ENCODE results near the gene LARP1.
A peak's percentile ranks its signal among the peaks of the same experiment; 100 is the strongest.
"Not testable (repeated sequence)": the region's sequence is repeated elsewhere in the genome, so short reads cannot be mapped to it uniquely, and the experiment has no call there.

The LARP1 gene

DNA sequence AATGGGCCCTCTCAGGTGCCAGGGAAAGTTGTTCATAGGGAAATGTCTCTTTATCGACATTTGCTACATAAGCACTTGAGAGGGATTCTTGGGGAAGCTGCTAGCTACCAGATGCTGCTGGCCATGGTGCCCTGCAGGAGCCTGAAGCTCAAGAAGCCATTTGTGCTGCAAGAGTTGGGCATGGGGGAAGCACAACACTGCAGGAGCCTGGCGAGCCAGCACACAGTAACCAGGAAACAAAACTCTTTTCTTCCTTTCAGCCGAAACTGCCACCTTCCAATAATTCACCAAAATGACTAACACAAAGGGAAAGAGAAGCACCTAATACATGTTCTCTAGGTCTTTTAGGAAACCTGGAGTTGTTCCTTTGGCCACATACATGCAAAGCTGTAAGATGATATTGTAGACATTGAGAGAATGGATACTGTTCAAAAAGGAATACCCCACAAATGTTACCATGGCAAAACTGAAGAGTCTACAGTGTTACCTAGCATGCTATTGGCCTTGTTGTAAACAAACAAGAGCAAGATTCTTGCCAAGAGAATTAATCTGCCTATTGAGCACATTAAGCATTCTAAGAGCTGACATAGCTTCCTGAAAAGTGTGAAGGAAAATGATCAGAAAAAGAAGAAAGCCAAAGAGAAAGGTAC lies 26.1 kb upstream of the LARP1 start:
- ATAC-seq: no peak
- no peak overlapping the region for H3K27ac Mint-ChIP-seq
- no peaks in the 10 kb centered on the region for H3K4me1 Mint-ChIP-seq
- no peak for DNase-seq
- no peaks in the 10 kb centered on the region for H3K27me3 Mint-ChIP-seq
- no peak overlapping the region for H3K4me3 Mint-ChIP-seq
- peaks cover 0 to 16% of the 10 kb centered on the region in 2 donors for H3K9me3 Mint-ChIP-seq

DNA sequence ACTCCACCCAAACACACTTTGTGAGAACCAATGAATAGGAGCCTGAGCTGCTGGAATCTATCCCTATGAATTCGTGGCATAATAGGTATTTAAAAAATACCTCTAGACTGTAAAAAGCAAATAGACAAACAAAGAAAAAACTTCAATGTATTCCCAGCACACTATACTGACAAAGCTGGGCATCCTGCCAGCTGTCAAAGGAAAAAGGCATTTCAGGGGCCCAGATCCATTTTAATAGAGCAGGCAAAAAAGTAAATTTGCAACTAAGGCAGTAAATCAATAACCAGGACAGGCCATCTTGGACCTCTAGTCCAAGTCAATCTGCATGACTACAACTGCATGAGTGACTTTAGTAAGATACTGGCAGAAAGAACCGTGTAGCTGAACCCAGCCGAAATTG lies 25.6 kb upstream of the LARP1 start:
- Mint-ChIP-seq H3K27me3 (no peaks in the 10 kb centered on the region), H3K4me3 (no peak overlapping the region), H3K4me1 (no peaks in the 10 kb centered on the region), H3K9me3 (peaks cover 0 to 16% of the 10 kb centered on the region in 2 donors), H3K27ac (no peak overlapping the region)
- DNase-seq (no peak), ATAC-seq (no peak)

DNA sequence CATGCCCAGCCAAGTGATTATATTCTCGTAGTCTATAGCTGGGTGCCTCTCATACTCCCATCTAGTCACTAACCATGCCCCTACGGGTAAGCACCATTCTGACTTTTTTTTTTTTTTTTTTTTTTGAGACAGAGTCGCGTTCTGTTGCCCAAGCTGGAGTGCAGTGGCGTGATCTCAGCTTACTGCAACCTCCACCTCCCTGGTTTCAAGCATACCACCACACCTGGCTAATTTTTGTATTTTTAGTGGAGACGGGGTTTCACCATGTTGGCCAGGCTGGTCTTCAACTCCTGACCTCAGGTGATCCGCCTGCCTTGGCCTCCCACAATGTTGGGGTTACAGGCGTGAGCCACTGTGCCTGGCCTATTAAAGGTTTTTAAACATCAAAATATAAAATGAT lies 24.4 kb upstream of the LARP1 start:
- peaks cover 0 to 16% of the 10 kb centered on the region in 2 donors for H3K9me3 Mint-ChIP-seq
- not testable (repeated sequence) for H3K27me3 Mint-ChIP-seq, H3K27ac Mint-ChIP-seq, ATAC-seq, H3K4me3 Mint-ChIP-seq, H3K4me1 Mint-ChIP-seq, DNase-seq

DNA sequence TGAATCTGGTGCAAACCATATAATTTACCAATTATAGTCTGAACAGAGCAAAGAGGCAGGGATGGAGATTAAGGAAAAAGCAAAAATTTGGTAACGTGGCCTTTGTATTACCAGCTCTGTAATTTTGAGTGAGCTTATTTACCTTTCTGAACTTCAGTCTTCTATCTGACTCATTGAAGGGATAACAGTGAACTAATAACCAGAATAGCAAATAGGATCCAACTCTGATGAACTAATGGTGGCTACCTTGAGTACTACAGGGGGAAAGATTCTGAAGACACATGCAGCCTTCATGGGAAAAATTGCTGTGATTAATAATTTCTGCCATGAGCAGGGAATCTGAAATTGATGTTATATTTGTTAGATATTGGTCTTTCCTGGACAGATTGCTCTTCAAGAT lies 23.0 kb upstream of the LARP1 start:
- DNase-seq (no peak), ATAC-seq (no peak)
- peaks cover 0 to 16% of the 10 kb centered on the region in 2 donors for H3K9me3 Mint-ChIP-seq
- no peaks in the 10 kb centered on the region for H3K4me1 Mint-ChIP-seq
- no peaks in the 10 kb centered on the region for H3K27me3 Mint-ChIP-seq
- no peak overlapping the region for H3K4me3 Mint-ChIP-seq
- no peak overlapping the region for H3K27ac Mint-ChIP-seq

DNA sequence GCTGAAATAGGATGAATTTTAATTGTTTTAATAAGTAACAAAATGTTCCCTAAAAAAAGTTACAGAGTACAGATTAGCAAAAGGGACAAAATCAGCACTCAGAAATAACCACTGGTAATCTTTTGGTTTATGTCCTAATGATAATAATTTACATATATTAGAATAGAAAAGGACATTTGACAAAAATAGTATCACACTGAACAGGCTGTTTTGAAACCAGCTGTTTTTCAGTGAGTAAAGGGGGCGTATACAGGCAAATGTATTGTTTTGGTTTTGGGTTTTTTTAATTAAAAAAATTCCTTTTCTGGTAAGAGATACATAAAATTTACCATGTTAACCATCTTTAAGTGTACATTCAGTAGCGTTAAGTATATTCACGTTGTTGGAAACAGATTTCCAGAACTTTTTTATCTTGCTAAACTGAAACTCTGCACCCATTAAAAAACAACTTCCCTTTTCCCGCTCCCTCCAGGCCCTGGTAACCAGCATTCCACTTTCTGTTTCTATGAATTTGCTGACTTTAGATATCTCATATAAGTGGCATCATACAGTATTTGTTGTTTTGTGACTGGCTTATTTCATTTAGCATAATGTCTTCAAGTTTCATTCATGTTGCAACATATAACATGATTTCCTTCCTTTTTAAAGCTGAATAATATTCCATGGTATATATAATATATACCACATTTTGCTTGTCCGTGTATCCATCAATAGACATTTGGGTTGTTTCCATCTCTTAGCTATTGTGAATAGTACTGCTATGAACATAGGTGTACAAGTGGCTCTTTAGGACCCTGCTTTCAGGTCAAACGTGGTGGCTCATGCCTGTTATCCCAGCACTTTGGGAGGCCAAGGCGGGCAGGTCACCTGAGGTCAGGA lies 20.6 kb upstream of the LARP1 start:
- no peak overlapping the region for H3K4me3 Mint-ChIP-seq
- H3K27me3 Mint-ChIP-seq: no peaks in the 10 kb centered on the region
- ATAC-seq: no peak
- DNase-seq: no peak
- peaks cover 0 to 3% of the 10 kb centered on the region in 2 donors for H3K9me3 Mint-ChIP-seq
- no peaks in the 10 kb centered on the region for H3K4me1 Mint-ChIP-seq
- no peak overlapping the region for H3K27ac Mint-ChIP-seq

DNA sequence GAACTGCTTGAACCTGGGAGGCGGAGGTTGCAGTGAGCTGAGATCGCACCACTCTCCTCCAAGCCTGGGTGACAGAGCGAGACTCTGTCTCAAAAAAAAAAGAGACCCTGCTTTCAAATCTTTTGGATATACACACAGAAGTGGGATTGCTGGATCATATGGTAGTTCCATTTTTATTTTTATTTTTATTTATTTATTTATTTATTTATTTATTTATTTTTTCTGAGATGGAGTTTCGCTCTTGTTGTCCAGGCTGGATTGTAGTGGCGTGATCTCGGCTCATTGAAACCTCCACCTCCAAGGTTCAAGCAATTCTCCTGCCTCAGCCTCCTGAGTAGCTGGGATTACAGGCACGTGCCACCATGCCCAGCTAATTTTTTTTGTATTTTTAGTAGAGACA lies 19.8 kb upstream of the LARP1 start:
- H3K4me1 Mint-ChIP-seq, DNase-seq, H3K9me3 Mint-ChIP-seq, ATAC-seq, H3K4me3 Mint-ChIP-seq, H3K27me3 Mint-ChIP-seq, H3K27ac Mint-ChIP-seq: not testable (repeated sequence)

DNA sequence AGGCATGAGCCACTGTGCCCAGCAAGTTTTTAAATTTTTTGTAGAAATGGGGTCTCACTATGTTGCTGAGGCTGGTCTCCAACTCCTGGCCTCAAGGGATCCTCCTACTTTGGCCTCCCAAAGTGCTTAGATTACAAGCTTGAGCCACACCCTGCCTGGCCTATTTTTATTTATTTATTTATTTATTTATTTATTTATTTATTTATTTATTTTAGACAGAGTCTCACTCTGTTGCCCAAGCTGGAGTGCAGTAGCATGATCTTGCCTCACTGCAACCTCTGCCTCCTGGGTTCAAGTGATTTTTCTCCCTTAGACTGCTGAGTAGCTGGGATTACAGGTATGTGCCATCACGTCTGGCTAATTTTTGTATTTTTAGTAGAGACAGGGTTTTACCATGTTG lies 18.8 kb upstream of the LARP1 start:
- H3K27ac Mint-ChIP-seq, H3K9me3 Mint-ChIP-seq, ATAC-seq, H3K27me3 Mint-ChIP-seq, DNase-seq, H3K4me1 Mint-ChIP-seq, H3K4me3 Mint-ChIP-seq: not testable (repeated sequence)

DNA sequence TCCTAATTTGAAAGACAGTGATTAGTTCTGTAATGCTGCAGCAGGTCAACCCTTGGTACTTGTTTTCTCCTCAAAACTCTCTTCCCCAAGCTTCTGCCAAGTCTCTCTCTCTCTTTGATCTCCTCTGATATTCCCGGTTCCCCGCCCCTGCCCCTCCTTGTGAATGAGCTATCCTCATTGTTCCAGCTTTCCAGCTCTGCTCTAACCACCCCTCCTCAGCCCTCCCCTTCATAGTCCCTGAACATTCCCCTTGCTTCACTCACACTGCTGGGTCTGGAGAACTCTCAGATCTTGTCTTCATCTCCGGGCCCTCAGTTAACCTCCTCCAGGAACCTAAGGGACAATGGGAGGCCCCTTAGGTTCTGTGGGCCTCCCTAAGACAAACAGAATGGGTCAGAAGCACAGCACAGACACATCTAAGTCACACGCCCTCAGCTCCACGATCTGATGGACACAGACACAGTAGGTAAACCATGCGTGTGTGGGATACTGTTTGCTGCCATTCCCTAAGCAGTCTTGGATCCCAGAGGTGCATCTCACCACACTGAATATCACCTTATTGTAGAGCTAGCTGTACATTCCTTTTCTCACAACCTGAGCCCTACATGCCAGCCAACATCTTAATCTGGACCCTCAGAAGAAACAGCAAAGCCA lies 17.4 kb upstream of the LARP1 start:
- H3K9me3 Mint-ChIP-seq: no peaks in the 10 kb centered on the region
- no peak overlapping the region for H3K4me3 Mint-ChIP-seq
- no peak for DNase-seq
- no peaks in the 10 kb centered on the region for H3K4me1 Mint-ChIP-seq
- H3K27ac Mint-ChIP-seq: no peak overlapping the region
- ATAC-seq: no peak
- H3K27me3 Mint-ChIP-seq: no peaks in the 10 kb centered on the region

DNA sequence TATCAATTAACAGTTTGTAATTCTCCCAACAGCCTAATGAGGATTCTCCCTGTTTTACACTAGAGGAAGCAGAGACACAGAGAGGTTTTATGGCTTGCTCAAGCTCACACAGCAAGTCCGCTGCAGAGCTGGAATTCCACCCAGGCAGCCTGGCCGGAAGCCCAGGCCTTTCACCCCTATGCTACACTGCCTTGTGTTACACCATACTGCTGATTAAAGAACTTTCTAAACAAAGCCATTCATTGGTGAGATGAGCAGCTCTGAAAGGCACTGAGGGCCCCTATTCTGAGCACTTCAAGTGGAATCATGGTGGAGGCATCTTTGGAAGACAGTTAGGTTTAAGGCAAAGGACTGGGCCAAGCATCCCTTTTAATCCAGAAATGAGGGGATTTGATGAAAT lies 14.7 kb upstream of the LARP1 start:
- Mint-ChIP-seq H3K4me1 (no peaks in the 10 kb centered on the region), H3K27me3 (no peaks in the 10 kb centered on the region), H3K27ac (no peak overlapping the region), H3K4me3 (no peak overlapping the region), H3K9me3 (no peaks in the 10 kb centered on the region)
- ATAC-seq (no peak), DNase-seq (no peak)

DNA sequence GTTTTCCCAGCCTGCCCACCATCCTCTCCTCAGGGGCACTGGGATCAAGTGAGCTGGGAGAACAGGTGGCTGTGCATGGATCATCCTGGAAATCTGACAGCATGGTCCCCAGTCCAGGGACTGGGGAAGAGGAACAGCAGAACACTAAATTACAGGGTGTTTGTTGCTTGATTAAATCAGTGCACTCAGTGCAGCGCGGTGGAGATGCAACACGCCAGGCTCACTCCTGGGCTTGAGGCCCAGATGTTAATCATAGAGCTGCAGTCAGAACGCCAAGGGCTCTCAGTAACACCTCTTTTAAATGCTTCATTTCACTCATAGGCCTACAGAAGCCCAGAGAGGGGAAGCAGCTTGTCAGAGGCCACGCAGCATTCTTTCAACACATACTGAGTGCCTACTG lies 14.2 kb upstream of the LARP1 start:
- DNase-seq (no peak), ATAC-seq (no peak)
- Mint-ChIP-seq H3K4me3 (no peak overlapping the region), H3K27ac (no peak overlapping the region), H3K9me3 (no peaks in the 10 kb centered on the region), H3K4me1 (no peaks in the 10 kb centered on the region), H3K27me3 (no peaks in the 10 kb centered on the region)

DNA sequence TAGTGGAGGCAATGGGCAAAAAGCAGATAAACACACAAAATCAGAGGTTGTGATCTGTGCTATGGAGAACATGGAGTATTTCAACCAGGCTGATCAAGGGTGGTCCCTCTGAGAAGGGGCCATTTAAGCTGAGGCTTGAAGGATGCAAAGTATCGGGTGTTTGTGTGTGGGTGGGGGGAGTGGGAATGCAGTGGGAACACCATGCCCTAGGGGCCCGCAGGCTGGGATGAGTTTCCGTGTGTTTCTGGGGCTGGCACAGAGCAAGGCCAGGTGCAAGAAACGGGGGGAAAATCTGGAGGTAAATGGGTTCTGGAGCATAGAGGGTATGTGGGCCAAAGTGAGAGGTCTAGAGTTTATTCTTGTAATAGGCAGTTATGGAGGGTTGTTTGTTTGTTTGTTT lies 13.8 kb upstream of the LARP1 start:
- no peak overlapping the region for H3K4me3 Mint-ChIP-seq
- no peaks in the 10 kb centered on the region for H3K9me3 Mint-ChIP-seq
- DNase-seq (no peak), ATAC-seq (no peak)
- peak overlapping the region in 1 of 2 donors; percentile 21 for H3K27ac Mint-ChIP-seq
- H3K27me3 Mint-ChIP-seq: no peaks in the 10 kb centered on the region
- no peaks in the 10 kb centered on the region for H3K4me1 Mint-ChIP-seq

DNA sequence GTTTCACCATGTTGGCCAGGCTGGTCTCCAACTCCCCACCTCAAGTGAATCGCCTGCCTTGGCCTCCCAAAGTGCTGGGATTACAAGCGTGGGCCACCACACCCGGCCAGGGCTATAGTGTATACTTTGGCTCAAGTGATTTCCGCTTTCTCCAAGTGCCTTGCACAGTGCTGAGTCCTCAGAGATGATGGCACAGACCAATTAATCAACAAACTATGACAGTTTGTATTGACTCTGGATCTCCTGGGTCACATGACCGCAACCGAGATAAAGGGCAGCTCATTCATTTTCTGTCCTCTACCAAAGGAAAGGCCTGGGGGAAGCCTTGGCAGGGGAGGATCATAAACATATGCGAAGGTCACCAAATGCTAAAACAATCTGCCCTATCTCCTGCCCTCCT lies 11.4 kb upstream of the LARP1 start:
- Mint-ChIP-seq H3K9me3 (no peaks in the 10 kb centered on the region), H3K4me3 (no peak overlapping the region), H3K27me3 (no peaks in the 10 kb centered on the region), H3K4me1 (no peaks in the 10 kb centered on the region), H3K27ac (no peak overlapping the region)
- DNase-seq (no peak), ATAC-seq (no peak)

DNA sequence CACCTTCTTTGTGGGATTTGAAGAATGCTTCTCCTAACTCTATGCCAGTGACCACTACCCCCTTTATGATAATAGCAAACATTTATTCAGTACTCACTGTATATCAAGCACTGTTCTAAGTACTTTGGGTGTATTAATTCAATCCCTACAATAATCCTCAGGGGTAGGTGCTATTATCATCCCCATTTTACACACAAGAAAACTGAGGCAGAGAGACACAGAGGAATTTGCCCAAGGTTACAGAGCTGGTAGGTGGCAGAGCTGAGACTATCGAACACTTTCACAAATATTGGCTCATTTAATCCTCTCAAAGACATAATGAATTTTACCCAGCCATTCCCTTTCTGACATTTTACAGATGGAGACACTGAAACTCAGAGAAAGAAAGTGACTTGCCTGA lies 9.8 kb upstream of the LARP1 start:
- no peaks in the 10 kb centered on the region for H3K9me3 Mint-ChIP-seq
- no peak for ATAC-seq
- H3K4me1 Mint-ChIP-seq: no peaks in the 10 kb centered on the region
- no peak overlapping the region for H3K27ac Mint-ChIP-seq
- no peaks in the 10 kb centered on the region for H3K27me3 Mint-ChIP-seq
- H3K4me3 Mint-ChIP-seq: no peak overlapping the region
- DNase-seq: no peak

DNA sequence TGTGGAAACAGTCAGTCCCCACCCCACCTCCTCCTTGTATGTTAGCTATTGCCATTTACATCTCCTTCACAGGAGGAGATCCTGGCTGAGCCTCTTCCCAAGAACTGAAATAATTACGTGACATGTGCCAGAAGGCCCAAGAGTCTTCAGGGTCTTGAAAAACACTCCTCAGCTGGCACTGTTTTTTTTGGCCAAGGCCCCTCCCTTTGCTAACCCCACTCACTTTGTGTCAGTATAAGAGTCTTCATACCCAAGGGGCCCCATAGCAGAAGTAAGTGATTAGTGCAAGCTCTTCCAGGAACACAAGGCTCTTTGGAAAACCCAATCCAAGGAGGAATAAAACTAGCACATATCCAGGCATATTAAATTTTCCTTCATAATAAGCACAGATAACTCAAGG lies 5.7 kb upstream of the LARP1 start:
- ATAC-seq: no peak
- Mint-ChIP-seq H3K4me3 (no peak overlapping the region), H3K4me1 (peaks cover 18% of the 10 kb centered on the region), H3K27me3 (no peaks in the 10 kb centered on the region), H3K9me3 (no peaks in the 10 kb centered on the region), H3K27ac (no peak overlapping the region)
- DNase-seq: no peak

DNA sequence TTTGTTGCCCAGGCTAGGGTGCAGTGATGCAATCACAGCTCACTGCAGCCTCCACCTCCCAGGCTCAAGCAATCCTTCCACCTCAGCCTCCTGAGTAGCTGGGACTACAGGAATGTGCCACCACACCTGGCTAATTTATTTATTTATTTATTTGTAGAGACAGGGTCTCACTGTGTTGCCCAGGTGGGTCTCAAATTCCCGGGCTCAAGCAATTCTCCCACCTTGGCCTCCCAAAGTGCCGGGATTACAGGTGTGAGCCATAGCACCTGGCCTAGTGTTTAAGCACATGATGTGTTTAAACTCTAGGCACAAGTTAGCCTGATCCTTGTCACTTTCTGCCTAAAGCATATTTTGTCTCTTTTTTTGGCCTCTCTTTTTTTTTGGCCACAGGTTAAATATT lies 4.5 kb upstream of the LARP1 start:
- H3K9me3 Mint-ChIP-seq, H3K4me3 Mint-ChIP-seq, H3K27ac Mint-ChIP-seq, H3K27me3 Mint-ChIP-seq, ATAC-seq, DNase-seq: not testable (repeated sequence)
- peaks cover 20% of the 10 kb centered on the region for H3K4me1 Mint-ChIP-seq

DNA sequence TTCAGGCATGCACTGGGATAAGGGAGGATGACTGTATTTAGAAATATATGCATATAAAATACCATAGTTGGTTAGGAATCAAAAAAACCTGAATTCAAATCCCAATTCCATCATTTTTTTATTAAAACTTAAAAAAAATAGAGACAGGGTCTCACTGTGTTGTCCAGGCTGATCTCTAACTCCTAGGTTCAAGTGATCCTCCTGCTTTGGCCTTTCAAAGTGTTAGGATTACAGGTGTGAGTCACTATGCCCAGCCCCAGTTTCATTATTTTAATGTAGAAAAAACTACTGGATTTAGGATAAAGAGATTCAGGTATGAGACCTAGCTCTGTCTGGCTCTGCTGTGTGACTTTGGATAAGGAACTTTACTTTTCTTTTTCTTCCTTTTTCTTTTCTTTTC lies 3.3 kb upstream of the LARP1 start:
- DNase-seq: no peak
- Mint-ChIP-seq H3K9me3 (no peaks in the 10 kb centered on the region), H3K27ac (no peak overlapping the region), H3K27me3 (no peaks in the 10 kb centered on the region), H3K4me3 (no peak overlapping the region), H3K4me1 (peaks cover 20% of the 10 kb centered on the region)
- no peak for ATAC-seq
